Stomach (tissue), 4 donors: Measurements from ENCODE around the gene SLC45A2.

Experiments used
- EP300 ChIP-seq: sonication (generic); formaldehyde crosslinking; IDR thresholded peaks from one replicate; pipeline ENCODE4 v1.6.1; 2017; ENCODE audit warnings: antibody characterized with exemption
- POLR2A ChIP-seq, 4 donors: fragments of 450-650 bp; IDR thresholded peaks; one replicate each; pipeline ENCODE4 v1.6.1; 2016; ENCODE audit warnings: antibody characterized with exemption in 4 of 4, control low read depth in 2 of 4, mild to moderate bottlenecking in 1 of 4, moderate library complexity in 1 of 4
- TF ChIP-seq, protein P1 (sequence below), 7 experiments: fragments of 450-650 bp in 4 of 7; fragments of 200-600 bp in 3 of 7; sonication (generic) in 3 of 7; IDR thresholded peaks; one replicate each; pipeline ENCODE4 v1.5.1; 2016 to 2019; ENCODE audit warnings: antibody characterized with exemption in 7 of 7, control low read depth in 2 of 7, mild to moderate bottlenecking in 1 of 7

- TF ChIP-seq EP300 (no peak), POLR2A (IDR thresholded peaks at IDR 0.05) (no peak)
- TF ChIP-seq, protein P1, sequence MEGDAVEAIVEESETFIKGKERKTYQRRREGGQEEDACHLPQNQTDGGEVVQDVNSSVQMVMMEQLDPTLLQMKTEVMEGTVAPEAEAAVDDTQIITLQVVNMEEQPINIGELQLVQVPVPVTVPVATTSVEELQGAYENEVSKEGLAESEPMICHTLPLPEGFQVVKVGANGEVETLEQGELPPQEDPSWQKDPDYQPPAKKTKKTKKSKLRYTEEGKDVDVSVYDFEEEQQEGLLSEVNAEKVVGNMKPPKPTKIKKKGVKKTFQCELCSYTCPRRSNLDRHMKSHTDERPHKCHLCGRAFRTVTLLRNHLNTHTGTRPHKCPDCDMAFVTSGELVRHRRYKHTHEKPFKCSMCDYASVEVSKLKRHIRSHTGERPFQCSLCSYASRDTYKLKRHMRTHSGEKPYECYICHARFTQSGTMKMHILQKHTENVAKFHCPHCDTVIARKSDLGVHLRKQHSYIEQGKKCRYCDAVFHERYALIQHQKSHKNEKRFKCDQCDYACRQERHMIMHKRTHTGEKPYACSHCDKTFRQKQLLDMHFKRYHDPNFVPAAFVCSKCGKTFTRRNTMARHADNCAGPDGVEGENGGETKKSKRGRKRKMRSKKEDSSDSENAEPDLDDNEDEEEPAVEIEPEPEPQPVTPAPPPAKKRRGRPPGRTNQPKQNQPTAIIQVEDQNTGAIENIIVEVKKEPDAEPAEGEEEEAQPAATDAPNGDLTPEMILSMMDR (IDR thresholded peaks at IDR 0.05) = no peak
These were observed 36.2 kb upstream of the SLC45A2 start for GRCh38 chr5:34020726-34021125.
